ENCODE measurements around the gene UPK3A. TPM values are rescaled to one million over a fixed set of nuclear protein-coding genes. Genes with fewer than 3 reads are reported as not detected.

Gene UPK3A
- total RNA-seq, 1 donor from 2014 or later: not detected

DNA sequence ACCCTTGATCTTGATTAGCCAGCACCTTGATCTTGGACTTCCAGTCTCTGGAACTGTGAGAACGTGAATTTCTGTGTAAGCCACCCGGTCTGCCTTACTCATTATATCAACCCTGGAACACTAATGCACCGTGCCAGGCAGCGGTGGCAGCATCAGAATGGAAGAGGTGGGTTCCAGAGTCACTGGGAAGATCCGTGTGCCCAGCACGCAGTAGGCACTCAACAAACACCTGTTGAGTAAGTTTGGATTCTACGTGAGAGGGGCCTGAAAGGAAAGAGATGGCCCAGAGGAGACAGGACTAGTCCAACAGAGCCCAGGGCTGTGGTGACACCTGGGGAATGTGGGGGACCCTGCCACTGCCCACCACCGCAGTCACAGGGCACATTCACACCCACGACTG lies 6.6 kb upstream of the UPK3A start:
- Histone ChIP-seq H3K4me1 (ENCODE audit: insufficient read depth, low read length) (no peaks in the 10 kb centered on the region), H2AFZ (ENCODE audit: low read depth, low read length) (no peak overlapping the region), H3K4me3 (ENCODE audit: insufficient read depth, low read depth, low read length) (no peak overlapping the region), H4K20me1 (ENCODE audit: insufficient read depth, low read length) (no peaks in the 10 kb centered on the region), H3K4me2 (ENCODE audit: low read length) (no peak overlapping the region), H3K36me3 (ENCODE audit: insufficient read depth, low read length) (no peaks in the 10 kb centered on the region), H3K27ac (ENCODE audit: low read depth, low read length) (no peak overlapping the region), H3K79me2 (ENCODE audit: insufficient read depth, low read length) (no peaks in the 10 kb centered on the region), H3K9me3 (ENCODE audit: insufficient read depth, low read depth, low read length) (no peaks in the 10 kb centered on the region), H3K9ac (ENCODE audit: low read length) (no peak overlapping the region), H3K27me3 (ENCODE audit: insufficient read depth, low read length) (peaks cover 8% of the 10 kb centered on the region)
- Mint-ChIP-seq H3K27ac (ENCODE audit: unreplicated experiment) (no peak overlapping the region), H3K9me3 (ENCODE audit: unreplicated experiment) (peaks cover 2% of the 10 kb centered on the region), H3K4me1 (ENCODE audit: low read depth, unreplicated experiment) (peaks cover 2% of the 10 kb centered on the region), H3K4me3 (ENCODE audit: unreplicated experiment) (peak overlapping the region; percentile 37), H3K27me3 (ENCODE audit: low read depth, unreplicated experiment) (peaks cover 29% of the 10 kb centered on the region), H3K36me3 (ENCODE audit: low read depth, unreplicated experiment) (no peaks in the 10 kb centered on the region)
- FAIRE-seq (no peak), DNase-seq (ENCODE audit: low read depth) (no peak)
- TF ChIP-seq CTCF (IDR thresholded peaks at IDR 0.05; ENCODE audit: insufficient read depth, low read depth, low read length) (no peak), EZH2 (IDR thresholded peaks at IDR 0.05; ENCODE audit: insufficient read depth, low read length) (no peak)

DNA sequence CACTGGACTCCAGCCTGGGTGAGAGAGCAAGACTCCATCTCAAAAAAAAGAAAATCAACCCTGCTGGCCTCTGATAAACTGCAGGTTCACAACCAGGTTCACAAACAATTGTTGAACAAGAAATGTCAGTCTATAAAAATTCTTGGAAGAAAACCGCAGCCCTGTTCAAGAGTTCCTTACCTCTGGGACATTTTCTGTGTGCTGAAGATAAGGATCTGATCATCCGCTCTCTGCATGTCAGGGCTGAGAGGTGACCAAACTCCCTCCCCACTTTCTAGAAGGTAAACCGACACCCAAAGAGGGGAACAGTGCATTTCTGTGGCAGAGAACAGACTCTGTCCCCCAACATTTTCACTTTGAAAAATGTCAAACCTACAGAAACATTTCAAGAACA lies 4.2 kb upstream of the UPK3A start:
- no peak overlapping the region for H3K27ac Mint-ChIP-seq (ENCODE audit: unreplicated experiment)
- H3K27me3 ChIP-seq (ENCODE audit: insufficient read depth, low read length): peaks cover 27% of the 10 kb centered on the region
- H3K4me3 Mint-ChIP-seq (ENCODE audit: unreplicated experiment): no peak overlapping the region
- peaks cover 9% of the 10 kb centered on the region for H3K4me1 ChIP-seq (ENCODE audit: insufficient read depth, low read length)
- FAIRE-seq: no peak
- peaks cover 2% of the 10 kb centered on the region for H3K9me3 Mint-ChIP-seq (ENCODE audit: unreplicated experiment)
- no peak overlapping the region for H3K27ac ChIP-seq (ENCODE audit: low read depth, low read length)
- no peak for TF ChIP-seq EZH2 (IDR thresholded peaks at IDR 0.05; ENCODE audit: insufficient read depth, low read length)
- no peak for TF ChIP-seq CTCF (IDR thresholded peaks at IDR 0.05; ENCODE audit: insufficient read depth, low read depth, low read length)
- H3K4me3 ChIP-seq (ENCODE audit: insufficient read depth, low read depth, low read length): no peak overlapping the region
- no peaks in the 10 kb centered on the region for H3K9me3 ChIP-seq (ENCODE audit: insufficient read depth, low read depth, low read length)
- peaks cover 2% of the 10 kb centered on the region for H3K4me1 Mint-ChIP-seq (ENCODE audit: low read depth, unreplicated experiment)
- no peak overlapping the region for H2AFZ ChIP-seq (ENCODE audit: low read depth, low read length)
- no peaks in the 10 kb centered on the region for H4K20me1 ChIP-seq (ENCODE audit: insufficient read depth, low read length)
- no peaks in the 10 kb centered on the region for H3K79me2 ChIP-seq (ENCODE audit: insufficient read depth, low read length)
- H3K36me3 ChIP-seq (ENCODE audit: insufficient read depth, low read length): no peaks in the 10 kb centered on the region
- no peak overlapping the region for H3K4me2 ChIP-seq (ENCODE audit: low read length)
- H3K9ac ChIP-seq (ENCODE audit: low read length): no peak overlapping the region
- H3K27me3 Mint-ChIP-seq (ENCODE audit: low read depth, unreplicated experiment): peaks cover 35% of the 10 kb centered on the region
- no peak for DNase-seq (ENCODE audit: low read depth)
- H3K36me3 Mint-ChIP-seq (ENCODE audit: low read depth, unreplicated experiment): no peaks in the 10 kb centered on the region

- TF ChIP-seq CTCF (IDR thresholded peaks at IDR 0.05; ENCODE audit: insufficient read depth, low read depth, low read length) (no peak), EZH2 (IDR thresholded peaks at IDR 0.05; ENCODE audit: insufficient read depth, low read length) (no peak)
- no peaks in the 10 kb centered on the region for H3K36me3 Mint-ChIP-seq (ENCODE audit: low read depth, unreplicated experiment)
- no peak overlapping the region for H2AFZ ChIP-seq (ENCODE audit: low read depth, low read length)
- no peak for FAIRE-seq
- no peak overlapping the region for H3K4me2 ChIP-seq (ENCODE audit: low read length)
- H3K4me1 ChIP-seq (ENCODE audit: insufficient read depth, low read length): peaks cover 9% of the 10 kb centered on the region
- H3K9me3 ChIP-seq (ENCODE audit: insufficient read depth, low read depth, low read length): no peaks in the 10 kb centered on the region
- H3K27ac ChIP-seq (ENCODE audit: low read depth, low read length): no peak overlapping the region
- H3K36me3 ChIP-seq (ENCODE audit: insufficient read depth, low read length): no peaks in the 10 kb centered on the region
- H4K20me1 ChIP-seq (ENCODE audit: insufficient read depth, low read length): no peaks in the 10 kb centered on the region
- no peak overlapping the region for H3K4me3 Mint-ChIP-seq (ENCODE audit: unreplicated experiment)
- peaks cover 2% of the 10 kb centered on the region for H3K4me1 Mint-ChIP-seq (ENCODE audit: low read depth, unreplicated experiment)
- H3K9ac ChIP-seq (ENCODE audit: low read length): no peak overlapping the region
- peaks cover 32% of the 10 kb centered on the region for H3K27me3 ChIP-seq (ENCODE audit: insufficient read depth, low read length)
- no peak for DNase-seq (ENCODE audit: low read depth)
- peaks cover 35% of the 10 kb centered on the region for H3K27me3 Mint-ChIP-seq (ENCODE audit: low read depth, unreplicated experiment)
- H3K79me2 ChIP-seq (ENCODE audit: insufficient read depth, low read length): no peaks in the 10 kb centered on the region
- peaks cover 2% of the 10 kb centered on the region for H3K9me3 Mint-ChIP-seq (ENCODE audit: unreplicated experiment)
- no peak overlapping the region for H3K4me3 ChIP-seq (ENCODE audit: insufficient read depth, low read depth, low read length)
- no peak overlapping the region for H3K27ac Mint-ChIP-seq (ENCODE audit: unreplicated experiment)
Measured at GRCh38 chr22:45281010-45281409, 3.7 kb upstream of the UPK3A start.
